Measurements from ENCODE around the gene UPB1.
"Not testable (repeated sequence)": the region's sequence is repeated elsewhere in the genome, so short reads cannot be mapped to it uniquely, and the experiment has no call there.

The UPB1 gene

GRCh38 chr22:24482575-24482974 is 12.6 kb upstream of the UPB1 start:
- H3K27ac ChIP-seq = no peak overlapping the region
- no peak for TF ChIP-seq CTCF (conservative IDR thresholded peaks at IDR 0.05)

- no peak overlapping the region for H3K27ac ChIP-seq
- TF ChIP-seq CTCF (conservative IDR thresholded peaks at IDR 0.05) = no peak
Measured at GRCh38 chr22:24482998-24483397, 12.1 kb upstream of the UPB1 start.

- no peak for TF ChIP-seq CTCF (conservative IDR thresholded peaks at IDR 0.05)
Measured at GRCh38 chr22:24483976-24484545, 11.1 kb upstream of the UPB1 start.

GRCh38 chr22:24485170-24485569 is 10.0 kb upstream of the UPB1 start:
- TF ChIP-seq CTCF (conservative IDR thresholded peaks at IDR 0.05) = no peak
- no peak overlapping the region for H3K27ac ChIP-seq

More at GRCh38 chr22:24483976-24484545, 11.1 kb upstream of the UPB1 start:
- H3K27ac ChIP-seq = no peak overlapping the region

- TF ChIP-seq CTCF (conservative IDR thresholded peaks at IDR 0.05) = no peak
Measured at GRCh38 chr22:24485608-24486007, 9.5 kb upstream of the UPB1 start.

GRCh38 chr22:24486501-24486921 is 8.6 kb upstream of the UPB1 start:
- H3K27ac ChIP-seq = no peak overlapping the region
- no peak for TF ChIP-seq CTCF (conservative IDR thresholded peaks at IDR 0.05)

More at GRCh38 chr22:24485608-24486007, 9.5 kb upstream of the UPB1 start:
- no peak overlapping the region for H3K27ac ChIP-seq

- H3K27ac ChIP-seq = no peak overlapping the region
- no peak for TF ChIP-seq CTCF (conservative IDR thresholded peaks at IDR 0.05)
Measured at GRCh38 chr22:24489011-24489410, 6.1 kb upstream of the UPB1 start.

- H3K27ac ChIP-seq = not testable (repeated sequence)
Measured at GRCh38 chr22:24489434-24489833, 5.7 kb upstream of the UPB1 start.
